Measurements from ENCODE around the gene DYRK1A.

The DYRK1A gene

GRCh38 chr21:37449302-37449937 is 82.8 kb downstream of the DYRK1A start:
- no peak for DNase-seq (ENCODE audit: low spot score)

GRCh38 chr21:37450445-37450941 is 83.9 kb downstream of the DYRK1A start:
- no peak for DNase-seq (ENCODE audit: low spot score)

- DNase-seq (ENCODE audit: low spot score), result no peak
Observed at GRCh38 chr21:37451446-37451845, 84.9 kb downstream of the DYRK1A start.

- DNase-seq (ENCODE audit: low spot score), result peak; percentile 25
Observed at GRCh38 chr21:37452227-37452626, 85.7 kb downstream of the DYRK1A start.

DNA sequence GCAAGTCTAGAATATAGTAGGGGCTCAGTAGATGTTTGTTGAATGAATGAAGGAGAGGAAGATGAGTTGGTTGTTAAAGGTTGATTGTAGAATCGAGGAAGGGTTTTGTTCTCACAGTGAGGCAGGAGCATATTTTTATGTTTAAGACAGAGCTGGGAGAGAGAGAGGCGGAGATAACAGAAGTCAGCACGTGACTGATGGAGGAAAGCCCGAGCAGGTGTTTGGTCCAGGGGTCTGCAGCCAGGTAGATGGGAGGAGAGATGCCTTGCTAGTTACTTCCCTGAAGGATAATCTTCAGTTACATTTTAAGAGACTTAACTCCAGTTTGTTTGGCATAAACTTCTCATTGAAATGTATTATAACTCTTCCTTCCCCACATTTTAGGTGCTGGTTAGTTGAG is 86.8 kb downstream of the DYRK1A start:
- DNase-seq (ENCODE audit: low spot score), result no peak

- no peak for DNase-seq (ENCODE audit: low spot score)
Observed at GRCh38 chr21:37454869-37455503, 88.4 kb downstream of the DYRK1A start.

DNA sequence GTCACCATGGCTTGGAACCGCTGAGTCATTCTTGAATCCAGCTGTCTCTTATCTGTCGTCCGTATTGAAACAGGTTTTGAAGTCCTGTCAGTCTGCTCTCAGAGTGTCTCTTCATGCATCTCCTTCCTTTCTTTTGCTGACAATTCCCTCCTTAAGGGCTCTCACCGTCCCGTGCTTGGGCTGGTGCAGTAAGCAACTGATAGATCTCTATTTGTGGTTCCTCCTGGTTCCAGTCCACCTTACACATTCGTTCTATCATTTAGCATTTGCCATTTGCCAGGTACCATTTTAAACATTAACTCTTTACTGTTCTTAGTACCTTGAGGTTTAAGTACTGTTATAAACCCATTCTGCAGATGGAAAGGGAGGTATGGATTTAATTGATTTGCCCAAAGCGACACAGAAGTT is 88.9 kb downstream of the DYRK1A start:
- no peak for DNase-seq (ENCODE audit: low spot score)

DNA sequence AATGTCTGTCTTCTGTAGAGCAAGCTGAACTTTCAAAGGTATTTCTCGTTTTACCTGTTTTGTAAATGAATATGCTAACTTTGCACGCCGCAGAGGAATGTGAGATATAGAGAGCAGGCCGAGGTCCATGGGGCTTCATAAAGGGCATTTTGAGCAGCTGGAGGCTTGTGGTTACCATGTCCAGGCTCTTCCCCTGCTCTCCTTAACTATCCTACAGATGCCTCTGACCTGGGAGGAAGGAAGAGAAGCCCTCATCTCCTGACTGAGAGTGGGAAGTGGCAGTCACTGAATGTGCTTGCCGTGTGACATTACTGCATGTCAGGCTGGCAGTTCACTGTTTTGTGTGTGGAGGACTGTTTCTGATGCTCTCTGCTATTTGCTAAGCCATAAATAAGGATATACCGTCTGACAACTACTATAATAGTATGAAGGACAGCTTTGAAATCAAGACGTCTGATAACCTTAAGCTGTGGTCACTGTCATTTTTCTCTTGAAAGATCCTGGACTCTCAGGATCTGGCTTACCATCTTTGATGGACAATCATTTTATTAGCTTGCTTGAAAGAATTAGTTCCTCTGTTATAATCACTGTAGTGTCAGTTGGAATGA is 92.2 kb downstream of the DYRK1A start:
- no peak for DNase-seq (ENCODE audit: low spot score)

GRCh38 chr21:37459575-37459974 is 93.0 kb downstream of the DYRK1A start:
- no peak for DNase-seq (ENCODE audit: low spot score)

DNA sequence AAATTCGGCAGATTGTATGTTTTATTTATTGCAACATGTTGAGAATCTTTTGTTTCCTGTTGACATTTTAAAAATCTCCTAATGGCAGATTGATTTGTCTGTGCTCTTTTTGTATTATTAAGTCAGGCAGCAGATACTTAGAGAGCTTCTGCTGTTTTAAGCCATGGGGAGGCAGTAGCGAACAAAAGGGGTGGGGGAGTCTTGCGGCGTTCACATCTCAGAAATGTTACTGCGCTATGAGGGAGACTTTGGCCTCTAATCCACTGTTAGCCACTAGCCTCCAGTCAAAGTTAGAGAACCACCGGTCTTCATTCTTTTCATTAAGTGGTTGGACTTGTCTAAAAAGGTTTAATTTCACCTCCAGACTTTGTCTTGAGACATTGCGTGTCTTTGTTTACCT is 93.6 kb downstream of the DYRK1A start:
- DNase-seq (ENCODE audit: low spot score), result no peak

GRCh38 chr21:37461479-37461878 is 94.9 kb downstream of the DYRK1A start:
- no peak for DNase-seq (ENCODE audit: low spot score)

DNA sequence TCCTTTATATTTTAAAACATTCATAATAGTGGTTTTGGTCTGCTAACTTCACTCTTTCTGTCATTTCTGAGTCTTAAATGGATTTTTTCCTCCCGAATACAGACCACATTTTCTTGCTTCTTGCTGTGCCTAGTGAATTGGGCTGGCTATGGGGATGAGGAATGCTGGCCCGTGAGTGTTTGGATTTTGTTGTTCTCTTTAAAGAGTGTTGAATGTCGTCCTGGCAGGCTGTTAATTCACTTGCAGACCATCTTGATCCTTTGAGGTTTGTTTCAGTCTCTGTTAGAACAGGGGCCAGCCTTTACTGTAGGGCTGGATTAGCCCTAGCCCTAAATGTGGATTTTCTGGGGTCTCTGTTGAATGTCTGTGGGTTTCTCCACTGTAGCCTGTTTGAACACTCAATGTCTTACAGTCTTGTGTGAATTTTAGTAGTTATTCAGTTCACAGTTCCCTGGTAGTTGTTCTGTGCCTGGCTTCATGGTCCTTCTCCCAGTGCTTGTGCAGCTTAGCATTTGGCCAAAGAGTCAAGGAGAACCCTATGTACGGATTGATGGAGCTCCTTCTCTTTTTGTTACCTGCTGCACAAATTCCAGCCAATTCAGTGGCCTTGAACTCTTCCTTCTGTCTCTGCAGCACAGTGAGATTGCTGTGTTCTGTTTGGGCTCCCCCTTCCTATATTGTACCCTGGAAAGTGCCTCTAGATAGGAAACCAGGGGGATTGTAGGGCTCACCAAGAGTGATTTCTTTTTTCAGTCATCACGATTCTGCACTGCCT is 95.7 kb downstream of the DYRK1A start:
- DNase-seq (ENCODE audit: low spot score), result no peak

DNA sequence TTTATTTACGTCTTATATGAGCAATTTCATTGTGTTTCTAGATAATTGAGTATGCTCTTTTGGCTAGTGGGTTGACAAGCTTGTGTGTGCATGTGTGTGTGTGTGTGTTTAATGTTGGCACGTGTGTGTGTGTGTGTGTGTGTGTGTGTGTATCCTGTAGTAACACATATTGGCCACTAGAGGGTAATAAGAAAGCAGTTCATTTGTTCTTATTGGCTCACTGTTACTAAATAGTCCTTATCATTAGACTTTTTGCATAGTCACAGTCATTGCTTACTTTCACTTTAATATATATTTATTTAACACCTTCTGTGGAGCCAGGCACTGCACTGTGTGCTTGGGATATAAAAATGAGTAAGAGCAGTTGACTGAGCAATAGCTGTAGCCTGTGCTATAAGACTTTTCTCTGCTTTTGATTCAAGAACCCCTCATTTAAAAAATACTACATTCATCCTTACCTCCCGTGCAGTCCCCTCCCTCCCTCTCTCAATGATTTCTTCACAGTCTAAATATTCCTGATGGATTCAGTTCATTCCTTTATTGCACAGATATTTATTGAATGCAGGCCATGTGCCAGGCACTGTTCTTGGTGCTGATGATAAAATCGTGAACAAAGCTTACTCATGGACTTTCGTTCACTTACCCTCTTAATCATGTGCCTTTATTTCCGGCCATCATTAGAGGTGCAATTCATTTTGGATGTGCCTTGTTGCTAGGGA is 96.7 kb downstream of the DYRK1A start:
- no peak for DNase-seq (ENCODE audit: low spot score)

DNA sequence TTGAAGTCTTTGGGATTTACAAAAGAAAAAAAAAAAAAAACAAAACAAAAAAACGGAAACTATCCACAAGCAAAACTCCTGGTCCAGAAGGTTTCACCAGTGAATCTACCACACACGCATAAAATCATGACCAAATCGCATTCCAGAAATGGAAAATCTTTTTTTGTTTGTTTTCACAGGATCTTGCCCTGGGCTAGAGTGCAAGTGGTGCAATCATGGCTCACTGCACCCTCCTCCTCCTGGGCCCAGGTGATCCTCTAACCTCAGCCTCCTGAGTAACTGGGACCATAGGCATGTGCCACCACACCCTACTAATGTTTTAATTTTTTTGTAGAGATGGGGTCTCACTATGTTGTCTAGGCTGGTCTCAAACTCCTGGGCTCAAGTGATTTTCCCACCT is 100.5 kb downstream of the DYRK1A start:
- DNase-seq (ENCODE audit: low spot score), result no peak

GRCh38 chr21:37468909-37469308 is 102.3 kb downstream of the DYRK1A start:
- DNase-seq (ENCODE audit: low spot score), result no peak

DNA sequence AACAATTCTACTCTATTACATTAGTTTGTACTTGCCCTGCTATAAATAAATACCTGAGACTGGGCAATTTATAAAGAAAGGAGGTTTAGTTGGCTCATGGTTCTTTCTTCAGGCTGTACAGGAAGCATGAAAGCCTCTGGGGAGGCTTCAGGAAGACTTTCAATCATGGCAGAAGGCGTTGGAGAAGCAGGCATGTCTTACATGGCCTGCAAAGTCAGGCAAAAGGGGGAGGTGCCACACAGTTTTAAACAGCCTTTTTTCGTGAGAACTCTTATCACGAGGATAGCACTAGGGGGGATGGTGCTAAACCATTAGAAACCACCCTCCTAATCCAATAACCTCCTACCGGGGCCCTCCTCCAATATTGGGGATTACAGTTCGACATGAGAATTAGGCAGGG is 102.9 kb downstream of the DYRK1A start:
- DNase-seq (ENCODE audit: low spot score), result no peak

DNA sequence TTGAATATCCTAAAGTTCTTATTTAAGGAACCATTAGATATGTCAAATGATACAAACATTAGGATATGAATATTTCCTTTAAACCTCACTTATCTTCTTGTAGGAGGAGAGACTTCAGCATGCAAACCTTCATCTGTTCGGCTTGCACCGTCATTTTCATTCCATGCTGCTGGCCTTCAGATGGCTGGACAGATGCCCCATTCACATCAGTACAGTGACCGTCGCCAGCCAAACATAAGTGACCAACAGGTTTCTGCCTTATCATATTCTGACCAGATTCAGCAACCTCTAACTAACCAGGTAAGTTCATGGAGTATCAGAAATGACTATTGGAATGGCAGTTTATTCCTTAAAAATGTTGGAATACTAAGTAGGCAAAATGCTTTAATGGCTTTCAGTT is 106.0 kb downstream of the DYRK1A start:
- DNase-seq (ENCODE audit: low spot score), result no peak

GRCh38 chr21:37473491-37473890 is 106.9 kb downstream of the DYRK1A start:
- no peak for DNase-seq (ENCODE audit: low spot score)

- DNase-seq (ENCODE audit: low spot score), result no peak
Observed at GRCh38 chr21:37474342-37474741, 107.8 kb downstream of the DYRK1A start.

DNA sequence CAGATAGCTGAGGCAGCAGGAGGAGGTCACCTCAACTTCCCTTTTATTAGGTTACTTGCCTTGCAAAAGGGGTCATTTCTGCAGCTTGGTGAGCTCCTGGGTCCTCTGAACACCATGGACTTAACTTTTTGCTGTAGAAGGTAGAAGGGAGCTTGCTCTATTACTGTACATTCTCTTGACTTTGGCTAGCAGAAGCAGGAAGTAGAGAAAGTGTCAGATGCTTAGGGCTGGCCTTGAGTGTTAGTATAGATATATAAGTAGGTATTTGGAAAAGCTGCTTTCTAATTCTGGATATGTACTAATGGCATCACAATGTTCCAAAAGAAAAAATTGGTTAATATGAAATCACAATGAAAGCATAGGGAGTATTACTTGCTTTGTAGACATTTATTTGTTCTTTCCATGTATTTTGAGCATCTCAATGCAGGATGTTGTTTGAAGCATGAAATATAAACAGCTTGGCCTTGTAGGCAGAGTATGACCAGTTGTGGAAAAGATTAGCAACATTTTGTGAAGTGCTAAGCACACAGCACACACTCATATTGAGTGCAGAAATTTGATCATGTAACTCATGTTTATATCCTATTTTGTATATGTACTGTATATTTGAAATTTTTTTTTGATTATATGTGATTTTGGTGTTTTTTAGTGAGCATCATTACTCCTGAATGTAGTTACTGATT is 108.8 kb downstream of the DYRK1A start:
- DNase-seq (ENCODE audit: low spot score), result no peak

DNA sequence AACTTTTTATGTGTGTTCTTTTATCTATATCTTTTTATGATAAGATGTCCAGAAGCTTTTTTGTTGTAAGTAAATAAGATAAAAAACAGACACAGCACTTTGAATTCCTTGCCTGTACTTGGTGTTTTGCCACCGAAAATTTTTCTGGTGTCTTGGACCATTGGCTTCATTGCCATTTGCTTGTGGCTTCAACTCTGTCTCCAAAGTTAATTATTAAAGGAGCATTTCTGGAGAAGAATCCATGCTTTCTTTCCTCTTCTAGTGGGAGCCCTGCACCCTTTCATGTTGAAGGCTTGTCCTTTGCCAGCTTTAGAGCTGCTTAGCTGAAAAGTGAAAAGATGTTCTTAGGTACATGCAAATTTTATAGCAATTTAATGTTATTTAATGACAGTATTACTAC is 112.2 kb downstream of the DYRK1A start:
- no peak for DNase-seq (ENCODE audit: low spot score)

All from Ammon's horn (tissue), 1 donor.